Activated B cell treated with CpG ODN at 0.5 μM for 24 hours (primary cell): ENCODE measurements around the gene LAMA5. TPM values are rescaled to one million over a fixed set of nuclear protein-coding genes. Genes with fewer than 3 reads are reported as not detected.

Experiments used
- ATAC-seq: fragments of 200-7000 bp; cut with Tn5 transposase; one replicate; pipeline ENCODE4 v1.10.0; 2021; ENCODE audit warnings: low read depth, mild to moderate bottlenecking, moderate library complexity
- CTCF ChIA-PET: fragments of 350-600 bp; sonication (Branson Sonifier 250); formaldehyde crosslinking; loops from one replicate; lab custom pipeline; 2021; ENCODE audit warnings: antibody characterized with exemption; lab: Charles Lee
- POLR2A ChIA-PET: fragments of 350-600 bp; sonication (Branson Sonifier 250); formaldehyde crosslinking; loops from one replicate; lab custom pipeline; 2021; ENCODE audit warnings: antibody characterized with exemption; lab: Charles Lee
- DNase-seq: peaks from one replicate; pipeline ENCODE4 v3.0.0; 2022
- H3K27ac Mint-ChIP-seq: one replicate; pipeline ENCODE4 v1.8.0; 2020; ENCODE audit warnings: mixed read lengths
- H3K27me3 Mint-ChIP-seq: one replicate; pipeline ENCODE4 v1.8.0; 2021; ENCODE audit warnings: mixed read lengths
- H3K36me3 Mint-ChIP-seq: one replicate; pipeline ENCODE4 v1.8.0; 2021; ENCODE audit warnings: low read depth, mixed read lengths
- H3K4me1 Mint-ChIP-seq: one replicate; pipeline ENCODE4 v1.8.0; 2021; ENCODE audit warnings: mixed read lengths
- H3K4me3 Mint-ChIP-seq: one replicate; pipeline ENCODE4 v1.8.0; 2020; ENCODE audit warnings: mild to moderate bottlenecking, mixed read lengths
- H3K9me3 Mint-ChIP-seq: one replicate; pipeline ENCODE4 v1.8.0; 2020; ENCODE audit warnings: mixed read lengths
- CTCF ChIP-seq: fragments of 200-600 bp; IDR thresholded peaks from one replicate; pipeline ENCODE4 v1.8.0; 2022; ENCODE audit warnings: antibody characterized with exemption, mild to moderate bottlenecking
- intact Hi-C: fragments of 100-400 bp; cut with micrococcal nuclease; formaldehyde crosslinking; loops from one replicate; pipeline ENCODE4 v1.15.1; 2024
- total RNA-seq: library from RNA; stranded (reverse); gene quantifications from 2 replicates; pipeline ENCODE4 v1.2.3, GENCODE V29; 2022

LAMA5 gene
- total RNA-seq, 1 donor from 2014 or later, result 24.8 TPM

- ATAC-seq (no peak), DNase-seq (no peak)
- Mint-ChIP-seq H3K4me3 (no peak overlapping the region), H3K27me3 (no peaks in the 10 kb centered on the region), H3K36me3 (peaks cover 3% of the 10 kb centered on the region), H3K4me1 (peaks cover 2% of the 10 kb centered on the region), H3K9me3 (peaks cover 5% of the 10 kb centered on the region), H3K27ac (no peak overlapping the region)
- TF ChIP-seq CTCF, result no peak
- POLR2A ChIA-PET, result interaction anchor here (0.7 kb wide), 1 partner anchor 9 kb away, joined by 3 read pairs; no protein-coding TSS in a partner anchor
- intact Hi-C loops, result no loop called here
- CTCF ChIA-PET, result no interaction called here
Observed at GRCh38 chr20:62345681-62346370, 21.3 kb downstream of the LAMA5 start.

- peaks cover 11% of the 10 kb centered on the region for H3K4me1 Mint-ChIP-seq
- peaks cover 5% of the 10 kb centered on the region for H3K9me3 Mint-ChIP-seq
- TF ChIP-seq CTCF, result no peak
- ChIA-PET POLR2A (interaction anchor here (0.7 kb wide), 1 partner anchor 55 kb away, joined by 6 read pairs; no protein-coding TSS in a partner anchor), CTCF (no interaction called here)
- no peak for DNase-seq
- H3K27ac Mint-ChIP-seq, result no peak overlapping the region
- no peak for ATAC-seq
- intact Hi-C loops, result no loop called here
- H3K4me3 Mint-ChIP-seq, result no peak overlapping the region
- no peaks in the 10 kb centered on the region for H3K27me3 Mint-ChIP-seq
- H3K36me3 Mint-ChIP-seq, result peaks cover 3% of the 10 kb centered on the region
Observed at GRCh38 chr20:62344782-62345181, 22.3 kb downstream of the LAMA5 start.

GRCh38 chr20:62344092-62344491 lies 23.0 kb downstream of the LAMA5 start:
- TF ChIP-seq CTCF, result no peak
- ChIA-PET POLR2A (interaction anchor here (0.7 kb wide), 1 partner anchor 605 kb away, joined by 5 read pairs; no protein-coding TSS in a partner anchor), CTCF (no interaction called here)
- Mint-ChIP-seq H3K36me3 (peaks cover 3% of the 10 kb centered on the region), H3K27ac (no peak overlapping the region), H3K4me1 (peaks cover 18% of the 10 kb centered on the region), H3K9me3 (peaks cover 3% of the 10 kb centered on the region), H3K4me3 (no peak overlapping the region), H3K27me3 (no peaks in the 10 kb centered on the region)
- DNase-seq (no peak), ATAC-seq (no peak)
- intact Hi-C loops, result no loop called here

GRCh38 chr20:62342910-62343309 lies 24.2 kb downstream of the LAMA5 start:
- no peak overlapping the region for H3K27ac Mint-ChIP-seq
- no peak overlapping the region for H3K4me3 Mint-ChIP-seq
- TF ChIP-seq CTCF, result no peak
- no peak for ATAC-seq
- H3K36me3 Mint-ChIP-seq, result no peaks in the 10 kb centered on the region
- no peak for DNase-seq
- intact Hi-C loops, result no loop called here
- ChIA-PET POLR2A (no interaction called here), CTCF (interaction anchor here (1.0 kb wide), 1 partner anchor 39 kb away, joined by 3 read pairs; no protein-coding TSS in a partner anchor)
- no peaks in the 10 kb centered on the region for H3K27me3 Mint-ChIP-seq
- H3K9me3 Mint-ChIP-seq, result no peaks in the 10 kb centered on the region
- peaks cover 29% of the 10 kb centered on the region for H3K4me1 Mint-ChIP-seq

GRCh38 chr20:62339647-62340062 lies 27.5 kb downstream of the LAMA5 start:
- intact Hi-C loops, result loop anchor here (1.0 to 2.0 kb wide), 4 partner anchors 28 to 67 kb away; partner anchors contain the start of genes ADRM1, CABLES2 and LAMA5
- H3K27ac Mint-ChIP-seq, result peak overlapping the region; percentile 92
- no peak for TF ChIP-seq CTCF
- H3K9me3 Mint-ChIP-seq, result no peaks in the 10 kb centered on the region
- DNase-seq (peak; percentile 43), ATAC-seq (peak; percentile 67)
- POLR2A ChIA-PET, result interaction anchor here (0.6 to 3.5 kb wide), 13 partner anchors 22 to 311 kb away, joined by 3 to 21 read pairs (median 4); partner anchors contain the start of genes ADRM1, LAMA5 and RPS21
- CTCF ChIA-PET, result interaction anchor here (0.7 to 1.7 kb wide), 3 partner anchors 37 to 284 kb away, joined by 3 to 9 read pairs (median 9); partner anchors contain the start of gene ADRM1
- no peaks in the 10 kb centered on the region for H3K27me3 Mint-ChIP-seq
- peaks cover 55% of the 10 kb centered on the region for H3K4me1 Mint-ChIP-seq
- H3K4me3 Mint-ChIP-seq, result peak overlapping the region; percentile 86
- H3K36me3 Mint-ChIP-seq, result no peaks in the 10 kb centered on the region
